KMS-11 (cell line): ENCODE measurements around the gene ROPN1B.
"Not testable (repeated sequence)": the region's sequence is repeated elsewhere in the genome, so short reads cannot be mapped to it uniquely, and the experiment has no call there.

Experiments used
- H2AFZ ChIP-seq: fragments of 200-600 bp; sonication (generic); 2 replicates; pipeline ENCODE4 v1.6.1; 2016; ENCODE audit warnings: antibody characterized with exemption, mixed run types, low read depth
- H3K27ac ChIP-seq: fragments of 200-600 bp; sonication (generic); 2 replicates; pipeline ENCODE4 v1.6.1; 2016; ENCODE audit warnings: mild to moderate bottlenecking, mixed run types
- H3K27me3 ChIP-seq: fragments of 200-600 bp; sonication (generic); 2 replicates; pipeline ENCODE4 v1.6.1; 2017; ENCODE audit warnings: mild to moderate bottlenecking, low read depth, mixed run types, moderate library complexity; ENCODE audit not compliant: insufficient read depth
- H3K36me3 ChIP-seq: fragments of 200-600 bp; sonication (generic); 2 replicates; pipeline ENCODE4 v1.6.1; 2017; ENCODE audit warnings: mild to moderate bottlenecking, mixed run types; ENCODE audit not compliant: insufficient read depth
- H3K4me1 ChIP-seq: fragments of 200-600 bp; sonication (generic); 2 replicates; pipeline ENCODE4 v1.6.1; 2016; ENCODE audit warnings: mild to moderate bottlenecking, low read depth, mixed run types; ENCODE audit not compliant: poor library complexity, severe bottlenecking
- H3K4me2 ChIP-seq: fragments of 200-600 bp; sonication (generic); 2 replicates; pipeline ENCODE4 v1.7.0; 2016; ENCODE audit warnings: mild to moderate bottlenecking, mixed run types
- H3K4me3 ChIP-seq: fragments of 200-600 bp; sonication (generic); IDR thresholded peaks from 2 replicates; pipeline ENCODE4 v1.6.1; 2017; ENCODE audit warnings: low read depth, low read length, mixed read lengths; ENCODE audit not compliant: insufficient read depth
- H3K79me2 ChIP-seq: fragments of 200-600 bp; sonication (generic); 2 replicates; pipeline ENCODE4 v1.6.1; 2016; ENCODE audit warnings: low read depth, mixed run types; ENCODE audit not compliant: insufficient read depth
- H3K9ac ChIP-seq: fragments of 200-600 bp; sonication (generic); 2 replicates; pipeline ENCODE4 v1.6.1; 2016; ENCODE audit warnings: mild to moderate bottlenecking, mixed run types
- H4K20me1 ChIP-seq: fragments of 200-600 bp; sonication (generic); 2 replicates; pipeline ENCODE4 v1.6.1; 2016; ENCODE audit warnings: mild to moderate bottlenecking, mixed run types; ENCODE audit not compliant: insufficient read depth
- CTCF ChIP-seq: fragments of 200-600 bp; sonication (generic); conservative IDR thresholded peaks from 2 replicates; pipeline ENCODE4 v1.6.1; 2017; ENCODE audit warnings: low read depth, mild to moderate bottlenecking, antibody characterized with exemption, low read length, moderate library complexity, mixed read lengths

ROPN1B gene

GRCh38 chr3:125990253-125990970 is 21.4 kb downstream of the ROPN1B start:
- peak overlapping the region; percentile 67 for H3K9ac ChIP-seq

GRCh38 chr3:125996751-125997150 is 27.8 kb downstream of the ROPN1B start:
- H3K4me2 ChIP-seq, H3K4me1 ChIP-seq, H3K79me2 ChIP-seq, H3K4me3 ChIP-seq, H4K20me1 ChIP-seq, H3K36me3 ChIP-seq, H3K27ac ChIP-seq, H3K27me3 ChIP-seq, H3K9ac ChIP-seq, H2AFZ ChIP-seq: not testable (repeated sequence)

More at GRCh38 chr3:125990253-125990970, 21.4 kb downstream of the ROPN1B start:
- Histone ChIP-seq H3K27ac (peak overlapping the region; percentile 58), H3K4me2 (peak overlapping the region; percentile 98), H3K4me1 (peaks cover 17% of the 10 kb centered on the region), H3K79me2 (no peaks in the 10 kb centered on the region), H4K20me1 (no peaks in the 10 kb centered on the region), H3K36me3 (no peaks in the 10 kb centered on the region), H3K27me3 (no peaks in the 10 kb centered on the region), H3K4me3 (peak overlapping the region; percentile 98), H2AFZ (peak overlapping the region; percentile 94)
- TF ChIP-seq CTCF, result no peak

- H3K4me2 ChIP-seq, result no peak overlapping the region
- TF ChIP-seq CTCF, result no peak
- H3K27ac ChIP-seq, result no peak overlapping the region
- no peaks in the 10 kb centered on the region for H3K79me2 ChIP-seq
- H4K20me1 ChIP-seq, result no peaks in the 10 kb centered on the region
- no peaks in the 10 kb centered on the region for H3K4me1 ChIP-seq
- no peak overlapping the region for H2AFZ ChIP-seq
- no peaks in the 10 kb centered on the region for H3K27me3 ChIP-seq
- no peak overlapping the region for H3K9ac ChIP-seq
- no peaks in the 10 kb centered on the region for H3K36me3 ChIP-seq
- H3K4me3 ChIP-seq, result no peak overlapping the region
These were observed 33.2 kb downstream of the ROPN1B start for GRCh38 chr3:126002189-126002588.

- Histone ChIP-seq H3K4me2 (no peak overlapping the region), H3K79me2 (no peaks in the 10 kb centered on the region), H3K9ac (no peak overlapping the region), H3K4me1 (no peaks in the 10 kb centered on the region), H3K27me3 (no peaks in the 10 kb centered on the region), H4K20me1 (no peaks in the 10 kb centered on the region), H2AFZ (no peak overlapping the region), H3K27ac (no peak overlapping the region), H3K4me3 (no peak overlapping the region), H3K36me3 (no peaks in the 10 kb centered on the region)
- no peak for TF ChIP-seq CTCF
These were observed 34.6 kb downstream of the ROPN1B start for GRCh38 chr3:126003447-126004190.

GRCh38 chr3:126004217-126004616 is 35.2 kb downstream of the ROPN1B start:
- no peaks in the 10 kb centered on the region for H3K27me3 ChIP-seq
- no peak for TF ChIP-seq CTCF
- H3K4me2 ChIP-seq, result no peak overlapping the region
- no peaks in the 10 kb centered on the region for H3K4me1 ChIP-seq
- H4K20me1 ChIP-seq, result no peaks in the 10 kb centered on the region
- H2AFZ ChIP-seq, result no peak overlapping the region
- H3K9ac ChIP-seq, result no peak overlapping the region
- H3K27ac ChIP-seq, result no peak overlapping the region
- no peak overlapping the region for H3K4me3 ChIP-seq
- H3K79me2 ChIP-seq, result no peaks in the 10 kb centered on the region
- no peaks in the 10 kb centered on the region for H3K36me3 ChIP-seq
